Measurements from ENCODE around the gene RASAL1.

GRCh38 chr12:113101751-113102150, 33.8 kb downstream of the RASAL1 start:
- TF ChIP-seq CTCF (IDR thresholded peaks at IDR 0.05) (no peak), POLR2A (IDR thresholded peaks at IDR 0.05) (no peak)
